Activated T-cell treated with anti-CD3 and anti-CD28 coated beads, Interleukin-2, amount 50 U/mL, for 24 hours (primary cell): ENCODE results near the gene TMTC1.

Experiments used
- DNase-seq: peaks from one replicate; pipeline ENCODE4 v3.0.0-alpha.2; 2020
- H3K27ac Mint-ChIP-seq: 2 replicates; pipeline ENCODE4 v1.8.0; 2020; ENCODE audit warnings: mild to moderate bottlenecking, mixed read lengths
- H3K27me3 Mint-ChIP-seq: 2 replicates; pipeline ENCODE4 v1.8.0; 2020; ENCODE audit warnings: mixed read lengths
- H3K36me3 Mint-ChIP-seq: 2 replicates; pipeline ENCODE4 v1.8.0; 2020; ENCODE audit warnings: low read depth, mixed read lengths
- H3K4me1 Mint-ChIP-seq: 2 replicates; pipeline ENCODE4 v1.8.0; 2020; ENCODE audit warnings: low read depth, mixed read lengths
- H3K4me3 Mint-ChIP-seq: 2 replicates; pipeline ENCODE4 v1.8.0; 2020; ENCODE audit warnings: mild to moderate bottlenecking, moderate library complexity, mixed read lengths
- H3K9me3 Mint-ChIP-seq: 2 replicates; pipeline ENCODE4 v1.8.0; 2020; ENCODE audit warnings: mixed read lengths

TMTC1 gene

DNA sequence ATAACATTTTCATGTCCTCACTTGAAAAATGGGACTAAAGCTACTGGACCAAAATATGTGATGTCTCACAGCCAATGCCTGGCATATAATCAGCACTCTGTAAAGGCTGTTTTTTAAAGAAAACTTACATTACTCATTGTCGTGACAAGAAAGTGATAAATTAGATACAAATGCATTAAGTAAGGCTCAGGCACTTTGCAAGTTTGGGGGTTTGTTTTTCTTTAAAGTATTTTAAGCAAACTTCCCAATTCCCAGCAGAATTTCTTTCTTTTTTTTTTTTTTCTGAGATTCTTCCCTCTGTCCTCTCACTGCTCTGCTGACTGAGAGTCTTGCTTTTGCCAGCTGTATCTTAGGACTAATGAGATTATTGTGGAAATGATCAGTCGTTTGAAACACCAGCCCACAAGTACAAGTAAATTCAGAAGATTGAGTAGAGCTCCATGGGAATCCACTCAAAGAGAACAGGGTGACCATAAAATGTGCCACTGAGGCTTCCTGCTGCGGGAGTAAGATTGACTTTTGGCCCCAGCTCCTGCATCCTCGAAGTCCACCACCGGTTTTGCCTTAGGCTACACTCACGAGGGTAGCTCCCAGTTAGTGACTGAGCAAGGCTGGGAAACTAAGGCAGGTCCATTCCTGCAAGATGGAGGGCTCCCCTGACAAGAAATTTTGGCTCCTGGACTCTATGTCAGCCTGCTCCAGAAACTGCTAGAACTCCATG, 82.8 kb downstream of the TMTC1 start:
- Mint-ChIP-seq H3K4me3 (no peak overlapping the region), H3K27ac (no peak overlapping the region), H3K9me3 (no peaks in the 10 kb centered on the region), H3K27me3 (no peaks in the 10 kb centered on the region), H3K36me3 (no peaks in the 10 kb centered on the region), H3K4me1 (no peaks in the 10 kb centered on the region)
- DNase-seq, result no peak

DNA sequence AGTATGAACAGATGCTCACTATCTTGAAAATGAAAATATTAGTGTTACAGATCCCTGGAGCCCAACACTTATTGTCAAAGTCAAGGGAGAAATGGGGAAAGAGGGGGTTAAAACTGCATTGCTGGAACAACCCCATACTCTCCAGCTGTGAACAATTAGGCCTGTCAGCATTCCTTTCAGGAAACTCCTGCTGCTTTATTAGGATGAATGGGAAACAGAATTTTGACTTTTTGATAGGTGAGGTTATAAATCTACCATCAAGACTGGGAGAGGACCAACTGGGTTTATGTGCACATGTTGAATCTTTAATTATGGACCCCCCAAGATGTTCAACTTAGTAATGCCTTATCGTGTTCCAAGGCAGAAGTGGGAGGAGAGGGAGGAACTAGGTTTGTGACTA, 85.0 kb downstream of the TMTC1 start:
- H3K36me3 Mint-ChIP-seq, result no peaks in the 10 kb centered on the region
- H3K27me3 Mint-ChIP-seq, result no peaks in the 10 kb centered on the region
- no peak overlapping the region for H3K4me3 Mint-ChIP-seq
- H3K27ac Mint-ChIP-seq, result no peak overlapping the region
- H3K4me1 Mint-ChIP-seq, result no peaks in the 10 kb centered on the region
- no peak for DNase-seq
- H3K9me3 Mint-ChIP-seq, result no peaks in the 10 kb centered on the region

DNA sequence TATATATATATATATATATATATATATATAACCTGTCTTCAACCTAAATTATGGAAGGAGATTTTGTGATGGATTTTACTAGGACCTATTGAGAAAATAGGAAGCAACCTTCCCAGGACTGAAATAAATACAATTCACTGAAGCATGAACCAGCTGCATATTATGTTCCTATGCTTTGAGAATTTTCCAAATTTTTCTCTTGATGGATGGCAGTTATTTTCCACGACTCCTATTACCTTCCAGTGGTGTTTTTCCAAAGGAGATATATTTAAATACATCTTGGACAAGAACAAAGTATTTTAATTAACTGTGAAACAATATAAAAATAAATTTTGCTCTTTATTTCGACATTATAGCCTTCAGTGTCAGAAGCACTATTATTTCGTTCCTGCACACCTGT, 87.9 kb downstream of the TMTC1 start:
- no peaks in the 10 kb centered on the region for H3K36me3 Mint-ChIP-seq
- H3K27ac Mint-ChIP-seq, result no peak overlapping the region
- DNase-seq, result no peak
- no peaks in the 10 kb centered on the region for H3K9me3 Mint-ChIP-seq
- H3K4me3 Mint-ChIP-seq, result no peak overlapping the region
- H3K4me1 Mint-ChIP-seq, result no peaks in the 10 kb centered on the region
- H3K27me3 Mint-ChIP-seq, result peaks cover 8% of the 10 kb centered on the region

DNA sequence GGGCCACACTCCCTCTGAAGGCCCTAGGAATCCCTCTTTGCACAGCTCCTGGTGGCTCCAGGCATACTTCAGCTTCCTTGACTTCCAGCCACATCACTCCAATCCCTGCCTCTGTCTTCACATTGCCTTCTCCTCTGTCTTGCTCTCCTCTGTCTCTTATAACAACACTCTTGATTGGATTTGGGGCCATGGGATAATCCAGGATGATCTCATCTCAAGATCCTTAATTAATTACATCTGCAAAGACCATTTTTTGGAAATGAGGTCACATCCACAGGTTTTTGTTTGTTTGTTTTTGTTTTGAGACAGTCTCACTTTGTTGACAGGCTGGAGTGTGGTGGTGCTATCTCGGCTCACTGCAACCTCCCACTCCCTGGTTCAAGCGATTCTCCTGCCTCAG, 88.7 kb downstream of the TMTC1 start:
- Mint-ChIP-seq H3K4me3 (no peak overlapping the region), H3K4me1 (no peaks in the 10 kb centered on the region), H3K36me3 (no peaks in the 10 kb centered on the region), H3K9me3 (no peaks in the 10 kb centered on the region), H3K27me3 (peaks cover 8% of the 10 kb centered on the region), H3K27ac (no peak overlapping the region)
- no peak for DNase-seq

DNA sequence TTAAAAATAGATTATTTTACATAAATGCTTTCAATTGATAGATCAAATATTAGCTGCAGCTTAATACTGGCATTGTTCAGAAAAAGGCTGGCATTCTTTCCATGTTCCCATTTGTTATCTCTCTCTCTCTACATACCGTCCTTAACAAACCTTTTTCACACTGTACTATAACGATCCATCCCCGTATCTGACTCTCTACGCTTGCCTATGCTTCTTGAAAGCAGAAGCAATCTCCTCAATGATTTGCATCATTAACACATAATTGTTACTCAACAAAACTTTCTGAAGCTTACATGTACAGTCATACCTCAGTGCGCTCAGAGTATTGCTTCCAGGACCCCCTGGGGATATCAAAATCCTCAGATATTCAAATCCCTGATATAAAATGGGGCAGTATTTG, 89.7 kb downstream of the TMTC1 start:
- Mint-ChIP-seq H3K27me3 (peaks cover 8% of the 10 kb centered on the region), H3K9me3 (no peaks in the 10 kb centered on the region), H3K27ac (no peak overlapping the region), H3K36me3 (no peaks in the 10 kb centered on the region), H3K4me1 (no peaks in the 10 kb centered on the region), H3K4me3 (no peak overlapping the region)
- DNase-seq, result no peak

DNA sequence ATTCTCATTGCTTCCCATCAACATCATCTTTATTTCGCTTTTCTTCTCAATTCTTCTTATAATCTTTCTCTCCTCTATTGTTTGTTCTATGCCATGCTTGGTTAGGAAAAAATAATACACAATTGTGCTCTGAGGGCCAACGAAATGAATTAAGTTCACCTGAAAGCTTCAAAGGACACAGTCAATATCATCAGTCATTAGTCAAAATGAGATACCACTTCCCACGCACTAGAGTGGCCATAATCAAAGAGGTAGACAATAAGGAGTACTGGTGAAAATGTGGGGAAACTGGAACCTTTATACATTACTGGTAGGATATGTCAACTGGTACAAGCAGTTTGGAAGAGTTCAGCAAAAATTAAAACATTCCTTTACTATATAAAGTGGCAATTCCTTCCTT, 91.5 kb downstream of the TMTC1 start:
- H3K27ac Mint-ChIP-seq, result no peak overlapping the region
- peaks cover 8% of the 10 kb centered on the region for H3K27me3 Mint-ChIP-seq
- no peak overlapping the region for H3K4me3 Mint-ChIP-seq
- no peaks in the 10 kb centered on the region for H3K4me1 Mint-ChIP-seq
- no peaks in the 10 kb centered on the region for H3K9me3 Mint-ChIP-seq
- H3K36me3 Mint-ChIP-seq, result no peaks in the 10 kb centered on the region
- no peak for DNase-seq

DNA sequence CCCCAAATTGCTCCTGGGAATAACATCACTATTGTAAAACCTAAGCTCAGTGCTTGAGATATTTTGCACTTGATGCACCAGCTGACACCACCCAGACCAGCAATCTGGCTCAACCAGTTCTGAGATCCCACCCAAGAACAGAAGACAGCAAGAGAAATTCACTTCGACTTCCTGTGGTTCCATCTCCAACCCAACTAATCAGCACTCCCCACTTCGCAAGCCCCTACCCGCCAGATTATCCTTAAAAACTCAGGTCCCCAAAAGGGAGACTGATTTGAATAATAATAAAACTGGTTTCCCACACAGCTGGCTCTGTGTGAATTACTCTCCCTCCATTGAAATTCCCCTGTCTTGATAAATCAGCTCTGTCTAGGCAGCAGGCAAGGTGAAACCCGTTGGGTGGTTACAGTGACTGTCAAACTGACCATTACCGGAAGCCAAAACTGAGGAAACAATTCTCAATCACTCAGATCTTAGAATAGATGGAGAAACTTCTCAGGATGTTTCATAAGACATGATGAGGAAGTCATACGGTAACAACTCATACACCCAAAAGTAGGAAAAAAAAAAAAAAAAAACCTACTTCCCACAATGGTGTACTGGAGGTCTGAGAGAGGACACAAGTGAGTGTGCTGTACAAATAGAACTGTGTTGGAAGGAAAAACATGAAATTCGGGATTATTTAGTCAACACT, 92.4 kb downstream of the TMTC1 start:
- H3K9me3 Mint-ChIP-seq, result no peaks in the 10 kb centered on the region
- H3K36me3 Mint-ChIP-seq, result no peaks in the 10 kb centered on the region
- no peaks in the 10 kb centered on the region for H3K4me1 Mint-ChIP-seq
- no peak overlapping the region for H3K27ac Mint-ChIP-seq
- H3K27me3 Mint-ChIP-seq, result peaks cover 8% of the 10 kb centered on the region
- H3K4me3 Mint-ChIP-seq, result no peak overlapping the region
- DNase-seq, result no peak

DNA sequence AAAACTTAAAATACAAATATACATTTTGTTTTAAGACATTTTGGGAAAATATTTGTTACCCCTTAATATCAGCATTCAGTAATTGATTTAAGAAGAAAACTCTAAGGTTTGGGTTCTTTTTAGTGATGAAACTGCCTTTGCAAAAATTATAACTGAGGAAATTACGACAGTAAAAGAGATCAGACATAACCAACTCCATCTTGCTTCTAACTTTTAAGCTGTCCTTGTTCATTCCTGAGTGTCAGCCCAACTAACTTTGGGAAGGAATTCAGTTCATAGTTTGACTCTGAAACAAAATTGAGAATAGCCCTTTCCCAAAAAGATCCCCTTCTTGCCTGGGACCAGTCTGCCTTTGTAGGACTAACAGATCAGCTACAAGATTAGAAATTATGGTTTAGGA, 93.0 kb downstream of the TMTC1 start:
- no peak for DNase-seq
- H3K27ac Mint-ChIP-seq, result no peak overlapping the region
- no peaks in the 10 kb centered on the region for H3K9me3 Mint-ChIP-seq
- H3K4me1 Mint-ChIP-seq, result no peaks in the 10 kb centered on the region
- peaks cover 11% of the 10 kb centered on the region for H3K27me3 Mint-ChIP-seq
- no peak overlapping the region for H3K4me3 Mint-ChIP-seq
- no peaks in the 10 kb centered on the region for H3K36me3 Mint-ChIP-seq

DNA sequence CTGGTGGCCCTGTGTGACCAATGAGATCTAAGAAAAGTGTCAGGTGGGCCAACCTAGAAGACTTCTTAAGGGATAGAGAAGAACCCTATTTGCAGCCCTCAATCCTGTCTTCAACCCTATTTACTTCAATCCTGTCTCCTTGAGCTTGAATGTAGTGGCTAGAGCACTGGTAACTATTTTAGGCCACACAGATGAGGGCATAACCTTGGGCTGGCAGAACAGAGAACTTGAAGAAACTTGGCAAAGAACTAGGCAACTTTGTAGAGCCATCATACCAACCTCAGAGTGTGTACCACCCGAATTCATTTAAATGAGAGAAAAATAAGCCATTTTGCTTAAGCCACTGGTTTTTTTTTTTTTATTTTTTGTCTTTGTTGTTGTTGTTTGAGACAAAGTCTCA, 94.8 kb downstream of the TMTC1 start:
- H3K4me3 Mint-ChIP-seq, result no peak overlapping the region
- H3K27ac Mint-ChIP-seq, result no peak overlapping the region
- H3K4me1 Mint-ChIP-seq, result no peaks in the 10 kb centered on the region
- DNase-seq, result no peak
- no peaks in the 10 kb centered on the region for H3K9me3 Mint-ChIP-seq
- H3K36me3 Mint-ChIP-seq, result no peaks in the 10 kb centered on the region
- peaks cover 11% of the 10 kb centered on the region for H3K27me3 Mint-ChIP-seq

DNA sequence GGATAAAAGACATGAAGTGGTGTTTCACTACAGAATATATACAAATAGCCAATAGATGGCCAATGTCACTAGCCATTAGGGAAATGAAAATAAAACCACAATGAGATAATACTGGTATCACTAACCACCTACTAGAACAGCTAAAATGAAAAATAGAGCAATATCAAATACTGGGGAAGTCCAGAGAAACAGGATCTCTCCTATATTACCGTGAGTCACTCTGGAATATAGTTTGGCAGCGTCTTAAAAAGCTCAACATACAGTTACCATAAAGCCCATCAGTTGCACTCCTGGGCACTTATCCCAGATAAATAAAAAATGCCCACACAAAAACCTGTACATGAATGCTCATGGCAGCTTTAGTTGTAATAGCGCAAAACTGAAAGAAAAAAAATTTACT, 101.7 kb downstream of the TMTC1 start:
- H3K4me1 Mint-ChIP-seq, result no peaks in the 10 kb centered on the region
- H3K9me3 Mint-ChIP-seq, result no peaks in the 10 kb centered on the region

DNA sequence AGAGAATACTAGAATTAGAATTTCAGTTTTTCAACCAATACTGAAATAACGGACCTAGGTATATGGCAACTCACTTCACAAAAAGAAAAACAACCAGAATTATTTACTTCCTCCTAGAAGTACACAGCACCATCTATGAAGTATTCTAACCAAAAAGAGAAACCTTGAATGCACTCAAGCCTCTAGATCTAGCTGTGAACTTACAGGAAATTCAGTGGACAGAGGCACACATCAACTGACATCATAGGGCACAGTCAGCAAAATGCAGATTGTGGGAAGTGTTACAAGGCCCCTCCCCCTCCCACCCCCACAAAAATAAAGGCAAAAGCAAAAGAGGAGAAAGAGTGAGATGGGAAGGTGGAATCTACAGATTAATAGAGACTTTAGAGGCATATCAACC, 102.4 kb downstream of the TMTC1 start:
- Mint-ChIP-seq H3K4me1 (no peaks in the 10 kb centered on the region), H3K27me3 (peaks cover 10% of the 10 kb centered on the region), H3K9me3 (no peaks in the 10 kb centered on the region), H3K36me3 (no peaks in the 10 kb centered on the region), H3K4me3 (no peak overlapping the region), H3K27ac (no peak overlapping the region)
- no peak for DNase-seq

More for the DNA sequence above, 101.7 kb downstream of the TMTC1 start:
- H3K27ac Mint-ChIP-seq, result no peak overlapping the region
- H3K27me3 Mint-ChIP-seq, result peaks cover 10% of the 10 kb centered on the region
- H3K4me3 Mint-ChIP-seq, result no peak overlapping the region
- no peaks in the 10 kb centered on the region for H3K36me3 Mint-ChIP-seq
- DNase-seq, result no peak

DNA sequence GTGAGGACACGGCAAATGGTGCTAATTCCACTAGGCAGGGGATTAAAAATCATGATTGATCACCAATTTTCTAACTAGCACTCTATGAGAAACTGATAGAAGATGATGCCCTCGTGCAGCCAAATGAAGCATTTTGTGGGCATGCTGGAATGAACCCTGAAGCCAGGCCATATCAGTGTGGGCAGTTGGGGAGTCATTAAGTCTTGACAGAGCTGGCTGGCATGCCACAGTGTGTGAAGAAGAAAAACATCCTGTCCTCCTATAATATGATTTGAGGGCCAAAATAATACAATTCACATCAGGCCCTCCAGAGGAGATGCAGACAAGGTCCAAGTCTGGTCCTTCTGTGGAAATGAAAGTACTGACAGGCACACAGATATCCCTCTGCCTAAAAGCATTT, 107.1 kb downstream of the TMTC1 start:
- Mint-ChIP-seq H3K27me3 (peaks cover 7% of the 10 kb centered on the region), H3K27ac (no peak overlapping the region), H3K4me1 (no peaks in the 10 kb centered on the region), H3K36me3 (no peaks in the 10 kb centered on the region), H3K4me3 (no peak overlapping the region), H3K9me3 (no peaks in the 10 kb centered on the region)
- no peak for DNase-seq

DNA sequence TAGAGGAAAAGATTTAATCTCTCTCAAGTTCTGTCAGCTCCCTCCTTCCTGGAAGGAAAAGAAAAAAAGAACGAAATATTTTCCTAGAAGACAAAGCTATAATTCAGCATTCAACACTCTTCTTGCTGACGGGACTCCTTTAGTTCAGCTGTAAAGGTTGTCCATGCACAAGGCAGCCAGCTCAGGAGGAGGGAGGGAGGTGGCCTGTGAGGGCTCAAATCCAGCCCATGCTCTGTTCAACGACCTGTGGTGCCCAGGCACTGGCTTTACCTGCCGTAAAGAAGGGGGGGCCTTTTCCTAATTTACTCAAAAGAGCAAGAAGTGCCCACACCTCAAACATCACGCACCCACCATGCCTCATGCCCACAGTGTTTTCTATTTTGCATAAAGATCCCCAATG, 109.3 kb downstream of the TMTC1 start:
- Mint-ChIP-seq H3K4me1 (no peaks in the 10 kb centered on the region), H3K27me3 (peaks cover 3% of the 10 kb centered on the region), H3K9me3 (no peaks in the 10 kb centered on the region)

DNA sequence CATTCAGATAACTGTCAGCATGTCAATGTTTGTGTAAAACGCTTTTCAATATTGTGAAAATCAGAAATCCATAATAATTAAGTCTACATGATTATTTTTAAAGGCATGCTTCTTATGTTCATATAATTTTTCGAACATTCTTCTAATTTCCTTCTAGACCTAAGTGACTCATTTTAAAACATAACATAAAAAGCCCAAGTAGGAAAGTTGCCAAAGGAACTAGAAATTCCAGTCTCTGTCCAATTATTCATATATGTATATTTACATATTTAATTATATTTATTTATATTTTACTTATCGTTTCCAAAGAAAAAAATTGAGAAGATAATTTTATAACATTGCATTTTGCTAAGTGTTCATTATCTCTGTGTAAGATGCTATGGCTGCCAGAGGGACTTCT, 110.4 kb downstream of the TMTC1 start:
- Mint-ChIP-seq H3K27ac (no peak overlapping the region), H3K9me3 (no peaks in the 10 kb centered on the region), H3K4me3 (no peak overlapping the region), H3K36me3 (no peaks in the 10 kb centered on the region), H3K4me1 (no peaks in the 10 kb centered on the region), H3K27me3 (peaks cover 2% of the 10 kb centered on the region)
- DNase-seq, result no peak

More for the DNA sequence above, 109.3 kb downstream of the TMTC1 start:
- DNase-seq, result no peak
- Mint-ChIP-seq H3K4me3 (no peak overlapping the region), H3K36me3 (no peaks in the 10 kb centered on the region), H3K27ac (no peak overlapping the region)

DNA sequence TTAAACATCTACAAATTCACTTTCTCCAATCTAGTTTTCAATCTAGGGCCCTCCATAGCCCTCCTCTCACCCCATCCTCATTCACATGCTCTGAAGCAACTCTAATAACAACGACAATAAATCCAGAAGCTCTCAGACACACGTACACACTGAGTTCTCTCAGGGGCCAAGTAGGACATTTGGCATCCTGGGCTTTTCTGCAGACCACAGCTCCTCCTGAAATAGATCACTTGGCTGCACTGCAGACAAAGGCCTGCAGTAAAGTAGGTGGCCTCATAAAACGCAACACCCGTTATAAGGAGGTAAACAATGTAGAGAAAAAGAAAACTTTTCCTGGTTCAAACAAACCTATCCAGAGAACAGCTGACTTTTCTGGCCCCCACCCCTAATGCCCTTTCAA, 111.2 kb downstream of the TMTC1 start:
- DNase-seq, result no peak
- Mint-ChIP-seq H3K4me3 (no peak overlapping the region), H3K9me3 (no peaks in the 10 kb centered on the region), H3K36me3 (no peaks in the 10 kb centered on the region), H3K4me1 (no peaks in the 10 kb centered on the region), H3K27ac (no peak overlapping the region), H3K27me3 (no peaks in the 10 kb centered on the region)
